Activated CD8-positive, alpha-beta memory T cell treated with anti-CD3 and anti-CD28 coated beads for 1 hour (primary cell): ENCODE data around the gene TMEM143.
"Not testable (repeated sequence)": the region's sequence is repeated elsewhere in the genome, so short reads cannot be mapped to it uniquely, and the experiment has no call there.

Experiments used
- DNase-seq, 2 donors: peaks; one replicate each; pipeline ENCODE4 v3.0.0-alpha.2; 2020; ENCODE audit warnings: low read depth in 1 of 2; ENCODE audit errors: extremely low read depth in 1 of 2

Gene TMEM143

DNA sequence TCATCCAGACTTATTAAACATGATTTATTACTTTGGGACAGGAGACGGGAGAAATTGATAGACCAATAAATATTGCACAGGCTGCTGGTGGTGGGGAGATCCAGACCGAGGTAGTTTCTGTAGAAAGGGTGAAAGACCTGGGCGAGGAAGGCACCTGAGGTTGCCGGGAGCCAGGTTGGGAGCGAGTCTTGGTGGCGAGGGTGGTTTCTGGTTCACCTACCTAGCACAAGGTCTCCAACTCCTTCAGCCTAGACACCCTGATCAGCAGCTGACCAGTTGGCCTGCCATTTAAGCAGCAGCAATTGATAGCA lies 31.4 kb downstream of the TMEM143 start:
- no peak for DNase-seq

DNA sequence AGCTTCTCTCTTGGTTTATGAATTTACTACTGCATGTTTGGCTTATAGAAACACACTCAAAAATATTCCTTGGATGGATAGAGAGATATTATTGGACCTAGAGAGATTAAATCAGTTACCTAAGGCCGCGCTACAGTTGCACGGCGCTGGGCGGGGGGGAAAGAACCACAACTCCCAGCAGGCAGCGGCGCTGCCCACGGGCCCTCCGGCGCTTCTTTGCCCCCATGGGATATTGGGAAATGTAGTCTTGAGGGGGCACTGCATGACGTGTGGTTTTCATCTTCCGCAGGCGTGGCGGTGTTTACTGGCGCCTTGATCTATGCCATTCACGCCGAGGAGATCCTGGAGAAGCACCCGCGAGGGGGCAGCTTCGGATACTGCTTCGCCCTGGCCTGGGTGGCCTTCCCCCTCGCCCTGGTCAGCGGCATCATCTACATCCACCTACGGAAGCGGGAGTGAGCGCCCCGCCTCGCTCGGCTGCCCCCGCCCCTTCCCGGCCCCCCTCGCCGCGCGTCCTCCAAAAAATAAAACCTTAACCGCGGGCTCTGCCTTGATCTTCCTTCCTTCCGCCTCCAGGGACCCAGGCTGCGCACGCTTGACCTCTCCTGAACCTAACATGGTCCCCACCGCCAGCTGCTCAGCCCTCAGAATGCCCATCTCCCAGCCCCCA lies 33.6 kb downstream of the TMEM143 start:
- DNase-seq, result peak; percentile 65 to 72

DNA sequence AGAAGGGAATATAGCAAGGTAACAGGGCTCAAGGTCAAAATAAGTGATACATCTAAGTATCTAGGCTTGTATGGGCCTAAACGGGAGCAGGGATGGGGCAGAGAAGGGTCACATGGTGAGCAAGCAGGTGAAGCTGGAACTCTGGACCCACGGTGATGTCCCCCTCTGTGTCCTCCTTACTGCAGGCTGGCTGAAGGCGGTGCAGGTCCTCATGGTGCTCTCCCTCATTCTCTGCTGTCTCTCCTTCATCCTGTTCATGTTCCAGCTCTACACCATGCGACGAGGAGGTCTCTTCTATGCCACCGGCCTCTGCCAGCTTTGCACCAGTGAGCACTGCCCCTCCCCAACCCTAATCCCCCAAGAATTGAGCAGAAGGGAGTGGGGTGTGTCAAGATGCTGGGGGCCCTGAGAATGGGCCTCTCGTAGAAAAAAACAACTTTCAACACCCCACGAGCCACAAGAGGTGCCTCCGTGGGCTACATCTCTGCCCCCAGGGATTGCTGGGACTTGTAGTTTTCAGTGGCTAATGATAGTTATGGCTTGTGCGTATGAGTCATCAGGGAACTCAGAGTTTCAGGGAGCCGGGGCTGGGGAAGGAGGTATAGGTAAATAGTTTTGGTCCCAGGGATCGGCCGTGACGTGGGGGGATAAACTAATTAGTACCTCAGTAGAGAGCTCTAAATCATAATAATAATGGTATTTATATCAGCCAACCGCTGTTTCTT lies 34.4 kb downstream of the TMEM143 start:
- DNase-seq, result no peak

DNA sequence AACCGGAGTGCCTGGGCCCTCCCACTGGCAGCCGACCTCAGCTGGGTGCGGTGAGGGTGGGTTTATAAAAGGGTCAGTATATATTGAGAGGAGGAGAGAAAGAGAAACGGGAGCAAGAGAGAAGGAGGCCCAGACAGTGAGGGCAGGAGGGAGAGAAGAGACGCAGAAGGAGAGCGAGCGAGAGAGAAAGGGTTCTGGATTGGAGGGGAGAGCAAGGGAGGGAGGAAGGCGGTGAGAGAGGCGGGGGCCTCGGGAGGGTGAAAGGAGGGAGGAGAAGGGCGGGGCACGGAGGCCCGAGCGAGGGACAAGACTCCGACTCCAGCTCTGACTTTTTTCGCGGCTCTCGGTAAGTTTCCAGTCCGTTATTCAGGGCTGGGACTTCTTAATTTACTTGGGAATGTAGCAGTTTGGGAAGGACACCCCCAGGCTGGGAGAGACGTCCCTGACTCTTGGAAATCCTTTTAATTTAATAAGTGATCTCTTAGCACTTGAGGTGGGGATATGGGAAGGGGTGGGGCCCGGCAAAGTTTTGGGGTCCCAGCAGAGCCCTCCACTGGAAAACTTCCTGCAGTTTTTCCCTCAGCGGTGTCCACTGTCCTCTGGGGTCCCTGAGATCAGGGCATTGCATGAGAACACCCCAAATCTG lies 38.4 kb downstream of the TMEM143 start, which contains the start of gene EMP3:
EMP3 (plus strand) TSS at position 288 of the 646 bp plus-strand sequence. CDS start 1,293 bp downstream, outside the sequence.
- DNase-seq, result peak; percentile 70 to 74

DNA sequence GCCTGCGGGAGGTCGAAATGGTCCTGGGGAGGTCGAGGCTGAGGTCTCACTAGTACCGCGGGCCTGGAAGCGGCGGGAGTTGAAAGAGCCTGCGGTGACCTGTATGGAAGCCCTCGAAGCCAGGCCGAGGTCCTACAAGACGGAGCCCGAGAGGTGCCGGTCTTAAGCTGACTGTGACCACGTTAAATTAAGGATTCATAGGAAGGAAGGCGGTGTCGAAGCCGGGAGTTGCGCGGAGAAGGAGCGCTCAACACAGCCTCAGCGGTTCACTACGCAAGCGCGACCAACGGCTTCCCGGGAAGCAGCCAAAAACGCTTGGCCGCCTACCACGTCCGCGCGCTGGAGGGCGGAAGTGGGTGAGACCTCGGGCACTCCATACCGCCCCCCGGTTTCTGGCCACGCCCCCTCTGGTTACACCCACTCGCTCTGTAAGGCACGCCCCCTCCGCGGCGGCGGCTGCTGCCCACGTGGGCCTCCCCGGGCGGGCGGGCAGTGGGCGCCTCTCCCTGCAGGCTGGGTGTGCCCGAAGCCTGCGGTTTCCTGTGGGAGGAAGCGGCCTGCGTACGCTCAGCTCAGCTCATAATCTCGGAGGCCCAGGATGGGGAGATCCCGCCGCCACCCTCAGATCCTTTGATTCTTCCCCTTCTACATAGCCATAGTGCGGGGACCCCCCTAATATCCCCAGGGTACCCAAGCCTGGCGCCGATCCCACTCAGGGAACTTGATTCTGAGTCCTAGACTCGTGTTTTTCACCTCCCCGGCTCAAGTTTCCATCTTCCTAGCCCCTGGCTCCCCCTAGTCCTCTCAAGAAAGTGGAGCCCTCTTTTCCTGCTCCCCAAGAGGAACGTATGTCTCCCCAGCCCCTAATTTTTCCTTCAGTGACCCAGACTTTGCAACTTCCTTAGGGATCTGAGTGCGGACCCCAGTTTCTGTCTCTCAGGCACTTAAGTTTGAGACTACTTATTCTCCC lies 41.8 kb downstream of the TMEM143 start:
- peak; percentile 99 to 100 for DNase-seq

DNA sequence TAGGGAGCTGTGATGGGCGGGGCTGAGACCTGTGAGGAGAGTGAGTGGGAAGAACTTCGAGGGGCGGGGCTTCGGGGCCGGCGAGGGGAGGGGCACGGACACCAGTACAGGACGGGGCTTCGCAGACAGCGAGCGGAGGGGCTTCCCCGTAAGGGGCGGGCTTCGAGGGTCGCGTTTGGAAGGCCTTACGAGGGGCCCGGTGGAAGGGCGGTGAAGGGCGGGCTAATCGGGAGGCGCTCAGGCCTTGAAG lies 42.4 kb downstream of the TMEM143 start:
- peak; percentile 95 to 96 for DNase-seq

DNA sequence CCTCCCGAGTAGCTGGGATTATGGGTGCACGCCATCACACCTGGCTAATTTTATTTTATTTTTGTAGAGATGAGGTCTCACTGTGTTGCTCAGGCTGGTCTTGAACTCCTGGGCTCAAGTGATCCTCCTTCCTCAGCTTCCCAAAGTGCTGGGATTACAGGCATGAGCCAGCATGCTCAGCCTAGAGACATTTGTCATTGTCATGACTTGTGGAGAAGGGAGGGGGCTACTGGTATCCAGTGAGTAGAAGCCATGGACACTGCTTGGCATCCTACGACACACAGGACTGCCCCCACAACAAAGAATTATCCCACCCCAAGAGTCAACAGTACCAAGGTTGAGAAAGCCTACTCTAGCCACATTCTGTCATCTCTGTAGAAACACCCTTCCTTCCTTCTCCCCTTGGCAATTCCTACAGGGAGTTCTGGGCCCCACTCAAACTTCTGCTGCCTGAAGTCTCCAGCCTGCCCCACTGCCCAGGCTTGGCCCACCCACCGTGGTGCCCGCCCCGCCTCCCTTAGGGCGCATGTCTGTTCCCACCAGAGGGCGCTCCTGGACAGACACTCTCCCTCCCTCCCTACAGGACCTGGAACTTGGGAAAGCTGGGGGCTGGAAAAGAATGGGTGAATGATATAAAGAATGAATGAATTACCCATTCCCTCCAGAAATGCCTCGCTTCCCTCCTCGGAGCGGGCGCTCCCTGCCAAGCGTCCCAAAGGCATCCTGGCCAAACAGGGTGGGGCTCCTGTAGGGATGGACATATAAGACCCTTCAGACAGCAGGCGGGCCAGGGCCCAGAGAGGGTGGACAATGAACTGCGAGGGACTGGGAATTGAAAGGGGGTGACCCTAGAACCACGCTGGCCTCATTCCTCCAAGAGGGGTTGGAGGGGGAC lies 43.8 kb downstream of the TMEM143 start:
- peak; percentile 55 to 71 for DNase-seq

DNA sequence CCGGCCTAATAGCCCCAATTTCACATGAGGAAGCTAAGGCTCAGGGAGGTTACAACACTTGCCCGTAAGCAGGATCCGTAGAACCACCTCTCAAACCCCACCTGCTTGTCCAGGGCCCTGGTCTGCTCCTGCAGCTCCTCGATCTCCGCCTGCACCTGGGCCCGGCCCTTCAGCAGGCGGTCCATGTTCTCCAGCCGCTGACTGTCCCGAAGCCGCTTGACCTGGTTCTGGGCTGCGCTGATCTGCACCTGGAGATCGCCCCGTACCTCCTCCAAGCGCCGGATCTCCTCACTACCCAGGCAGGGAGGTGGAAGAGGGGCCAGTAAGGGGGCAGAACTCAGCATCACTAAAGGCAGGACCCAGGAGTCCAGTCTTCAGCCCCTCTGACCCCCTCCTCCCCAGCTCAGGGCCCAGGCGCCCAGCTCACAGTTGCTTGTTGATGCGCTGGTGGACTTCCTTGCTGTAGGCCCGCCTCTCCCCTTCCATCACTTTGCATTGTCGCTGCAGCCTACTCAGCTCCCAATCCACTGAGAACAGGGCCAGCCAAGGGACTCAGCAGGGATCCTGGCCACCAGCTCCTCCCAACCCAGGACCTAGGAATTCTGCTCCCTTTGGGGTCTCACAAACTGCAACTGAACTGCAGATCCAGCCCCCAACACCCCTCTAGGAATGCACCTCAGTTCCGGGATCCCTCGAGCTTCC lies 45.3 kb downstream of the TMEM143 start:
- DNase-seq, result no peak

DNA sequence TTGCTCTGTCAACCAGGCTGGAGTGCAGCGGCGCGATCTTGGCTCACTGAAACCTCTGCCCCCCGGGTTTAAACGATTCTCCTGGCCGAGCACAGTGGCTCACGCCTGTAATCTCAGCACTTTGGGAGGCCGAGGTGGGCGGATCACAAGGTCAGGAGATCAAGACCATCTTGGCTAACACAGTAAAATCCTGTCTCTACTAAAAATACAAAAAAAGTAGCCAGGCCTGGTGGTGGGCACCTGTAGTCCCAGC lies 46.1 kb downstream of the TMEM143 start:
- not testable (repeated sequence) for DNase-seq

DNA sequence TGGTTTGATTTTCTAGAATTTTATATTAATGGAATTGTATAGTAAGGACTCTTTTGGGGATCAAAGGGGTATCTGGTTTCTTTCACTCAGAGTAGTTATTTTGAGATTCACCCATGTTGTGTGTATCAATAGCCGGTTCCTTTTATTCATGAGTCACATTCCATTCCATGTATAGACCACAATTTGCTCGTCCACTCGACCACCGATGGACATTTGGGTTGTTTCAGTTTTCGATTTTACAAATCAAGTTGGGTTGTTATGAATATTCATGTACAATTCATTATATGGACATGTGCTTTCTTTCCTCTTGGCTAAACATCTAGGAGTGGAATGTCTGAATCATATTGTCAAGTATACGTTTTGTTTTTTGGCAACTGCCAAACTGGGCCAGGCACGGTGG lies 48.0 kb downstream of the TMEM143 start:
- DNase-seq, result no peak

DNA sequence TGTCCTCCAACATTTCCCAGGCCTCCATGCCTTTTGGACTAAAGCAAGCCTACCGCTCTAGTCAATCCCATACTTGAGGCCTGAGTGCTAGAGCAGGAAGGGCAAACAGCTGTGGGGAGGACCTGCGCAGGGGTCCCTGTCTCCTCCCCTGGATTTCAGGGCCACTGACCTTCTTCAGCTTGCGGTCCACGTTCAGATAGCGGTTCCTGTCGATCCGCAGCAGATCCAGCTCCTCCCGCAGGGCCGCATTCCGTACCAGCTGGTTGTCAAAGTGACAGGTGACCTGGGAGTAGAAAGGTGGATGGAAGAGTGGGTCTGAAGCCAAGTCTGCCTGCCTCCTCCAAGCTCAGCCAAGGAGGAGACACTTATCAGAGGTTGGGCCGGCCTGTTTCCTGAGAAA lies 52.4 kb downstream of the TMEM143 start:
- no peak for DNase-seq

DNA sequence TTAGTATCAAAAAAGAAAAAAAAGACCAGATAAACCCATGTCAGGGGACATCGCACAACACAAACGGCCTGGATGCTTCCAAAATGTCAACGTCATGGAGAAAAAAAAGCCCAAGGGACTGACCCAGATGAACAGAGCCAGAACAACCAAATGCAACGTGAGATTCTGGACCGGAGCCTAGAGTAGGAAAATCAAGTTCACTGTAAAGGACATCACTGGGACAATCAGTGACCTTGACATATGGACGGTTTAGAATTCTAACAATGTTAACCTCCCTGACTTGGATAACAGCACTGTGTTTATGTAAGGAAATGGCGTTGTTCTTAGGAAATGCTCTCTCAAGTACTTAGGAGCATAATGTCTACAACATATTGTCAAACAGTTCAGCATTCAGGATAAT lies 53.5 kb downstream of the TMEM143 start:
- no peak for DNase-seq

DNA sequence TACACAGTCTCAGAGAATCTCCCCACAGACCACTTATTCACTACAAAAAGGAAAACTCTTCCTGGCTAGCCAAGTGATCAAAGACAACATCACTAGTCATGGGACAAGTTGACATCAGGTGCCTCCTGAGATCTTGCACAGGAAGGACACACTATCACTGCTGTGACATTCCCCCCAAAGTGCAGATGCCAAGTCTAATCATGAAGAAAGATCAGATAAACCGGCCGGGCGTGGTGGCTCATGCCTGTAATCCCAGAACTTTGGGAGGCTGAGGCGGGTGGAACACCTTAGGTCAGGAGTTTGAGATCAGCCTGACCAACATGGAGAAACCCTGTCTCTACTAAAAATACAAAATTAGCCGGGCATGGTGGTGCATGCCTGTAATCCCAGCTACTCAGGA lies 54.0 kb downstream of the TMEM143 start:
- not testable (repeated sequence) for DNase-seq

DNA sequence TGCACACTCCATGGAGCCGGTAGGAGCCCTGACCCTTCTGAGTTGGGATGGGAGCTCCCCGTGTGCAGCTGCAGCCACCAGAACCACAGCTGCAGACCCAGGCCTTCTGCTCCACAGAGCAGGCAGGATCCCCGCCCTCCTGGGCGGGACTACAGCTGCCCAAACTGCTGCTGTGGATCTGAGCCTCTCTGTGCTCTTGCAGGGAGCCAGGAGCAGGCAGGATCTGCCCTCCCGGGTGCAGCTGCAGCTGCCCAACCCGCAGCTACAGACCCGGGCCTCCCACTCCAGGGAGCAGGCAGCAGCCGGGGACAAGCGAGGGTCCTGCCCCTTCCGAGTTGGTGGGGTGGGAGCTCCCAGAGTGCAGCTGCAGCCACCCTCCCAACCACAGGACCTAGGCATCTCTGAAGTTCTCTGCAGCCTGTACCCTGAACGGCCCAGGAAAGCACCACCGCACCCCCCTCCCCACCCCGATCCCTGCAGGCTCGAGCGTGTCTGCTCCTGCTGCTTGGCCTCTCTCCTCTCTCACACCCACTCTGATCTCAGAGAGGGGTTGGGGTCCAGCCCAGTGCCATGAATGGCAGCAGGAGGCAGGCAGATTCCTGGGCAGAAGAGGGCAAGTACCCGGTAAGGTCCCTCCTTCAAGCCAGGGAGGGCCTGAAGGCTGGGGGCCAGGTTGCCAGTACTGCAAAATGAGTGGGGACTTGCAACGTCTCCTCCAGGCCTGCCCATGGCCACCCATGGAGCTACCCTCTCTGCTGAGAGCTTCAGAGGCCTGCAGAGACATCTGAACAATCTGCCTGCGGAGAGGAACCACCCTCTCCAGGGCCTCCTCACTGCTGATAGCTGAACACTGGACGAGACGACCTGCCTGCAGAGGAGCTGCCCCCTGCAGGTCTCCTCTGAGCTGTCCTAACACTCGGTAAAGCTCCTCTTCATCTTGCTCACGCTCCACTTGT lies 54.8 kb downstream of the TMEM143 start:
- no peak for DNase-seq

DNA sequence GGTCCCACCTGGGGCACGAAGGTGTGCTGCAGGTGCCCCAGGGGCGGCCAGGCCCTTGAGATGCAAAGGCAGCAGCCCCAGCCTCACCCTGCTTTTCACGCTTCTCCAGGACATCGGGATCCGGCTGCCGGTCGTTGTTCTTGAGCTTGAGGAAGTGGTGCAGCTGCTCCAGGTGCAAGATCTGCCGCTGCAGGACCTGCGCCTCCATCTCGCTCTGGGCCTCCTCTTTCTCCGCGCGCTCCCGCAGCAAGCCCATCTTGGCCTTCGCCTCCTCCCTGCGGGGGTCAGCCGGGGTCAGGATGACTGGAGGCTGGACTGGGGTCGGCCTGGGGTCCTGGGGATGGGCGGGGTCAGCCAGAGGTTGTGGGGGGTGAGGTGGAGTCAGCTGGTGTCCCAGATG lies 59.9 kb downstream of the TMEM143 start:
- DNase-seq, result no peak

DNA sequence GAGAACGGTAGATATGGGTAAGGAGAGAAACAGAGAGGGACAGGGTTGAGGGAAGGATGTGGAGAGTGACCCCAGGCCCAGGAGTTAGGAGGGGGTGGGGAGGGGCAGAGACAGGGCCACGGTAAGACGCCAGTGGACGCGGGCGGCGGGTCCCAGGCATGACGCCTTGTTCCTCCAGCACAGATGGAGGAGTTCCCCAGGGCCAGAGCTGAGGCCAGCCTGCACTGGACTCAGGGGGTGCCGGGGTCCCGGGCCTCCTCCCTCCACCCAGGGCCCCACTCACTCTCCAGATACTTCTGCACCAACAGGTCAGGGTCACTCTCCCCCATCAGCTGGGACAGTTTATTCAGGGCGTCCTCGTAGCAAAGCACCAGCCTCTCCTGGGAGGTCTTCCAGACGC lies 60.4 kb downstream of the TMEM143 start:
- no peak for DNase-seq

DNA sequence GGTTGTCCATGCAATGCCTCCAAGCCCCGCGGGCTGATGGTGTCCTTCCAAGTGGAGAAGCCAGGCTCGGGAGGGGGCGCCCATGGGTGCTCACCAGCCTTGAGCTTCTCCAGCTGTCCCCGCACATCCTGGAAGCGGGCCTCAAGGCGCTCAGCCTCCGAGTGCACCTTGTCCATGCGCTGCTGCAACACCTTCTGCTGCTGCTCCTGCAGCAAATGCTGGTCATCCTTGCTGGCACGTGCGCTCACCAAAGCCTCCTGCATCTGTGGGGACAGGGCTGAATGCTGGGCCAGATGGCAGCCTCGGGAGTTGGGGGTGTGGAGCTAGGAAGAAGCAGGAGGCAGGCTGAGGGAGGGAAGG lies 61.2 kb downstream of the TMEM143 start:
- DNase-seq, result no peak

DNA sequence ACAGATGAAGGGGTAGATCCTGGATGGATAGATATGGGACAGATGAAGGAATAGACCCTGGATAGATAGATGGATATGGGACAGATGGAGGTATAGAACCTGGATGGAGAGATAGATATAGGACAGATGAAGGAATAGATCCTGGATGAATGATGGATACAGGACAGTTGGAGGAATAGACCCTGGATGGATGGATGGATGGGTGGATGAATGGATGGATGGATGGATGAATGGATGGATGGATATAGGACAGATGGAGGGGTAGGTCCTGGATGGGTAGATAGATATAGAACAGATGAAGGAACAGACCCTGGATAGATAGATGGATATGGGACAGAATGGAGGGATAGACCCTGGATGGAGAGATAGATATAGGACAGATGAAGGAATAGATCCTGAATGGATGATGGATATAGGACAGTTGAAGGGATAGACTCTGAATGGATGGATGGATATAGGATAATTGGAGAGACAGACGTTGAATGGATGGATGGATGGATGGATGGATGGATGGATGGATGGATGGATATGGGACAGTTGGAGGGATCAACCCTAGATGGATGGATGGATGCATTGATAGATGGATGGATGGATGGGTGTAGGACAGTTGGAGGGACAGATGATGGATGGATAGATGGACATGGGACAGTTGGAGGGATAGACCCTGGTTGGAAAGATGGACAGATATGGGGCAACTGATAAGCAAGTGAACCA lies 61.7 kb downstream of the TMEM143 start:
- DNase-seq, result no peak
